Osteoblast (primary cell): Measurements from ENCODE around the gene YBX2. TPM values are rescaled to one million over a fixed set of nuclear protein-coding genes. Genes with fewer than 3 reads are reported as not detected.

Source experiments
- DNase-seq: peaks from one replicate; pipeline ENCODE4 v3.0.0; 2011; ENCODE audit warnings: low spot score, mixed read lengths; ENCODE audit not compliant: insufficient read length; ENCODE audit errors: missing footprints
- H2AFZ ChIP-seq: 2 replicates; pipeline ENCODE4 v1.6.0; 2011; ENCODE audit warnings: mild to moderate bottlenecking, low read length
- H3K27ac ChIP-seq: 2 replicates; pipeline ENCODE4 v1.5.1; 2011; ENCODE audit warnings: mild to moderate bottlenecking, low read depth, low read length, moderate library complexity
- H3K27me3 ChIP-seq: 2 replicates; pipeline ENCODE4 v1.6.0; 2012; ENCODE audit warnings: mild to moderate bottlenecking, control low read depth, inconsistent platforms, low read length, moderate library complexity; ENCODE audit not compliant: insufficient read depth
- H3K36me3 ChIP-seq: 2 replicates; pipeline ENCODE4 v1.5.1; 2011; ENCODE audit warnings: mild to moderate bottlenecking, low read length, control low read depth, moderate library complexity; ENCODE audit not compliant: insufficient read depth
- H3K4me1 ChIP-seq: 2 replicates; pipeline ENCODE4 v1.5.1; 2011; ENCODE audit warnings: mild to moderate bottlenecking, low read length, control low read depth, moderate library complexity; ENCODE audit not compliant: insufficient read depth
- H3K4me2 ChIP-seq: 2 replicates; pipeline ENCODE4 v1.6.0; 2011; ENCODE audit warnings: mild to moderate bottlenecking, low read length; ENCODE audit not compliant: insufficient read depth
- H3K4me3 ChIP-seq: fragments of 200-600 bp; sonication (generic); 3 replicates; pipeline ENCODE4 v1.5.1; 2012; ENCODE audit warnings: mild to moderate bottlenecking, low read length, inconsistent platforms; ENCODE audit not compliant: insufficient read depth
- H3K79me2 ChIP-seq: 2 replicates; pipeline ENCODE4 v1.6.0; 2012; ENCODE audit warnings: mild to moderate bottlenecking, low read length, control low read depth, inconsistent platforms; ENCODE audit not compliant: insufficient read depth
- H3K9me3 ChIP-seq: 2 replicates; pipeline ENCODE4 v1.5.1; 2011; ENCODE audit warnings: low read depth, low read length, control low read depth
- H4K20me1 ChIP-seq: 2 replicates; pipeline ENCODE4 v1.6.0; 2012; ENCODE audit warnings: mild to moderate bottlenecking, low read length, control low read depth; ENCODE audit not compliant: insufficient read depth
- total RNA-seq: library from RNA; depleted of rRNA; stranded (reverse); fragments of >200 nt; gene quantifications from 2 replicates; pipeline ENCODE4 v1.2.3, GENCODE V29; 2012
- TF ChIP-seq, protein P1 (sequence below): IDR thresholded peaks from 2 replicates; pipeline ENCODE4 v1.5.1; 2011; ENCODE audit warnings: mild to moderate bottlenecking, low read depth, low read length, moderate library complexity; ENCODE audit errors: extremely low read depth

Gene YBX2
- total RNA-seq, 1 donor, result not detected

DNA sequence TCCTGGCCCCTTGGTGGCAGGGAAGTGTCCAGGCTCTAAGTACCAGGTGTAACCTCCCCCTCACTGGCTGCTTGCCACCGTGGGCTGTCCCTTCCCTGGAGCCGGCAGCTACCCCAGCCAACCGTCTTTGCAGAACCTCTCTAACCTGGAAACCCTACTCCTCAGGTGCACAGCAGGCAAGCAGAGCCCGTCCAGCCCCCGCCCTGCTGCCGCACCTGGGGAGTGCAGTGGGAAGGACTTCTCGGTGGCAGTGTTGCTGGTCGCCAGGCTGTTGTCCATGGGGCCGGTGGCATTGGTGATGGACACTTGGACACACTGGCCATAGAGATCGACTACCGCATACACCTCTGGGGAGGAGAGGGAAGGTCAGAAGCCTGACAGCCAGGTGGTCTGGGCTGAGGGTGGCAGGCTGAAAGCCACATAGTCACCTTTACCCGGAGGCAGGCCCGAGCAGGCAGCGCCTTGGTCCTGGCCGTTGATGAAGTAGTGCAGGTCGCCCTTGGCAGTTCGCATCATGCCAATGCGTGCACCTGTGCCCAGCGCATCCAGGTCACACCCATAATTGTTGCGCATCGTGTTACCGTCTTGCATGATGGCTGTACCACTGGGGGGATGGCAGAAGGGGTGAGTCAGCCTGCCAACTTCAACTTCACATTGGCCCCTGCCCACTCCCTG lies 28.2 kb upstream of the YBX2 start:
- Histone ChIP-seq H3K36me3 (peaks cover 76% of the 10 kb centered on the region), H3K4me2 (no peak overlapping the region), H3K27me3 (no peaks in the 10 kb centered on the region), H3K9me3 (no peaks in the 10 kb centered on the region), H3K27ac (no peak overlapping the region), H2AFZ (no peak overlapping the region), H3K4me3 (no peak overlapping the region), H3K4me1 (no peaks in the 10 kb centered on the region), H3K79me2 (peaks cover 7% of the 10 kb centered on the region), H4K20me1 (no peaks in the 10 kb centered on the region)
- DNase-seq, result peak; percentile 64
- TF ChIP-seq, protein P1, sequence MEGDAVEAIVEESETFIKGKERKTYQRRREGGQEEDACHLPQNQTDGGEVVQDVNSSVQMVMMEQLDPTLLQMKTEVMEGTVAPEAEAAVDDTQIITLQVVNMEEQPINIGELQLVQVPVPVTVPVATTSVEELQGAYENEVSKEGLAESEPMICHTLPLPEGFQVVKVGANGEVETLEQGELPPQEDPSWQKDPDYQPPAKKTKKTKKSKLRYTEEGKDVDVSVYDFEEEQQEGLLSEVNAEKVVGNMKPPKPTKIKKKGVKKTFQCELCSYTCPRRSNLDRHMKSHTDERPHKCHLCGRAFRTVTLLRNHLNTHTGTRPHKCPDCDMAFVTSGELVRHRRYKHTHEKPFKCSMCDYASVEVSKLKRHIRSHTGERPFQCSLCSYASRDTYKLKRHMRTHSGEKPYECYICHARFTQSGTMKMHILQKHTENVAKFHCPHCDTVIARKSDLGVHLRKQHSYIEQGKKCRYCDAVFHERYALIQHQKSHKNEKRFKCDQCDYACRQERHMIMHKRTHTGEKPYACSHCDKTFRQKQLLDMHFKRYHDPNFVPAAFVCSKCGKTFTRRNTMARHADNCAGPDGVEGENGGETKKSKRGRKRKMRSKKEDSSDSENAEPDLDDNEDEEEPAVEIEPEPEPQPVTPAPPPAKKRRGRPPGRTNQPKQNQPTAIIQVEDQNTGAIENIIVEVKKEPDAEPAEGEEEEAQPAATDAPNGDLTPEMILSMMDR, result no peak

- TF ChIP-seq, protein P1, result no peak
- no peak overlapping the region for H3K27ac ChIP-seq
- no peaks in the 10 kb centered on the region for H3K9me3 ChIP-seq
- peaks cover 82% of the 10 kb centered on the region for H3K36me3 ChIP-seq
- H3K4me1 ChIP-seq, result no peaks in the 10 kb centered on the region
- DNase-seq, result peak; percentile 69
- no peaks in the 10 kb centered on the region for H3K27me3 ChIP-seq
- no peaks in the 10 kb centered on the region for H3K79me2 ChIP-seq
- no peaks in the 10 kb centered on the region for H4K20me1 ChIP-seq
- no peak overlapping the region for H2AFZ ChIP-seq
- H3K4me3 ChIP-seq, result no peak overlapping the region
- no peak overlapping the region for H3K4me2 ChIP-seq
Observed at GRCh38 chr17:7321466-7321865, 27.0 kb upstream of the YBX2 start.

DNA sequence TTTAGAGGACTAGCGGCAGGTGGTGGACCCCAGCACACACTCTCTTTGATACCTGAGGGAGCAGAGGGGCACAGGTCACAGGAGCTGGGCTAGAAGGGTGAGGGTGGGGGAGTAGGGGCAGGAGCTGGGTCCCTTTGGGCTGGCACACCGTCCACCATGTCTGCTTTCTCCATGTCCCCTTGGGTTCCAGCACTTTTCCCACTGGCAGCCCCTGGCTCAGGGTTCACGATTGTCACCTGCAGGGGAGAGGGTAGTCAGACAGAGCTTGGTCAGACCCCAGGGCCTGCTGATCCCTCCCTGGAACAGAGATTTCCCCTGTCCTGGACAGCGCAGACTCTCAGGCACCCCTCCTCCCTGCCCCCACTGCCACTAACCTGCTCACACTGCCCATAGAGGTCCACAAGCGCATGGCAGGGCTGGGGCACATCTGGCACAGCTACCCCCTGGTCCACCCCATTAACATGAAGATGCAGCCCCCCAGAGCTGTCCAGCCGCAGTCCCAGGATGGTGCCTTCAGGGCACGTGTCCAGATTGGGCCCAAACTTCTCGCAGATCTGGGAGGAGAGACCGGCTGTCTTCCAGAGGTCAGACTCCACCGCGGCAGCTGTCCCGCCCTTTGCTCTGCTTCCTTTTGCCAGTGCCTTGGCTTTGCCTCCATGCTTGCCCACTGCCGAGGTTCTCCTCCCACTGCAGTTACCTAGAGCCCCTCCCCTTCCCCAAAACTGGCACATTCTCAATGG lies 23.9 kb upstream of the YBX2 start:
- TF ChIP-seq, protein P1, result no peak
- Histone ChIP-seq H3K4me1 (peaks cover 18% of the 10 kb centered on the region), H3K27me3 (no peaks in the 10 kb centered on the region), H3K36me3 (peaks cover 67% of the 10 kb centered on the region), H4K20me1 (peaks cover 14% of the 10 kb centered on the region), H2AFZ (no peak overlapping the region), H3K4me3 (no peak overlapping the region), H3K4me2 (no peak overlapping the region), H3K9me3 (no peaks in the 10 kb centered on the region), H3K79me2 (peaks cover 15% of the 10 kb centered on the region), H3K27ac (no peak overlapping the region)
- DNase-seq, result peak; percentile 76

GRCh38 chr17:7317161-7317803 lies 22.8 kb upstream of the YBX2 start:
- Histone ChIP-seq H3K27ac (no peak overlapping the region), H3K4me2 (no peak overlapping the region), H2AFZ (no peak overlapping the region), H3K27me3 (no peaks in the 10 kb centered on the region), H3K79me2 (peaks cover 25% of the 10 kb centered on the region), H3K36me3 (peaks cover 67% of the 10 kb centered on the region), H3K4me1 (peaks cover 28% of the 10 kb centered on the region), H3K9me3 (no peaks in the 10 kb centered on the region), H4K20me1 (peaks cover 24% of the 10 kb centered on the region), H3K4me3 (no peak overlapping the region)
- peak; percentile 82 for DNase-seq
- TF ChIP-seq, protein P1, result no peak
